ENCODE measurements around the gene BRWD1. TPM values are rescaled to one million over a fixed set of nuclear protein-coding genes. Genes with fewer than 3 reads are reported as not detected.
A peak's percentile ranks its signal among the peaks of the same experiment; 100 is the strongest.

The BRWD1 gene
- total RNA-seq, 3 donors from 2014 or later: 65.4 to 128 (median 105) TPM

GRCh38 chr21:39349211-39350093, 36.0 kb upstream of the BRWD1 start:
- intact Hi-C loops (cut with DNase I; ENCODE audit: low total_unique reads): no loop called here
- H3K27ac ChIP-seq: peak overlapping the region; percentile 95 to 100
- TF ChIP-seq POLR2AphosphoS5 (IDR thresholded peaks at IDR 0.05): peak; percentile 43 to 53 (median 47)
- no peak for TF ChIP-seq CTCF (IDR thresholded peaks at IDR 0.05)

GRCh38 chr21:39348355-39349210, 35.2 kb upstream of the BRWD1 start, which contains the start of gene HMGN1:
TSS of gene HMGN1 (minus strand) at chr21:39349088. CDS start at chr21:39348917, 171 bp downstream.
- intact Hi-C loops (cut with DNase I; ENCODE audit: low total_unique reads): no loop called here
- Histone ChIP-seq H3K4me3 (peak within 1 kb of the TSS; percentile 78 to 88 (median 79)), H3K27me3 (no peaks in the 10 kb centered on the region), H3K9me3 (no peaks in the 10 kb centered on the region), H3K4me1 (peaks cover 0 to 7% of the 10 kb centered on the region in 2 donors), H3K36me3 (no peaks in the 10 kb centered on the region), H3K27ac (peak within 1 kb of the TSS; percentile 95 to 100)
- peak in 1 of 3 donors; percentile 9 for TF ChIP-seq CTCF (IDR thresholded peaks at IDR 0.05)
- no peak for TF ChIP-seq POLR2A (IDR thresholded peaks at IDR 0.05)
- peak; percentile 7 to 77 (median 37) for TF ChIP-seq POLR2AphosphoS5 (IDR thresholded peaks at IDR 0.05)
- peak; percentile 85 to 87 for DNase-seq (ENCODE audit: low spot score in 2 of 2)

More at GRCh38 chr21:39349211-39350093, 36.0 kb upstream of the BRWD1 start:
- peak; percentile 97 for DNase-seq (ENCODE audit: low spot score in 2 of 2)
- Histone ChIP-seq H3K27me3 (no peaks in the 10 kb centered on the region), H3K4me1 (peaks cover 0 to 7% of the 10 kb centered on the region in 2 donors), H3K36me3 (no peaks in the 10 kb centered on the region), H3K9me3 (no peaks in the 10 kb centered on the region), H3K4me3 (peak overlapping the region; percentile 78 to 88 (median 79))

GRCh38 chr21:39348040-39348354, 34.6 kb upstream of the BRWD1 start:
- Histone ChIP-seq H3K27me3 (no peaks in the 10 kb centered on the region), H3K27ac (peak overlapping the region; percentile 95 to 100), H3K4me1 (peaks cover 0 to 7% of the 10 kb centered on the region in 2 donors), H3K9me3 (no peaks in the 10 kb centered on the region), H3K4me3 (peak overlapping the region; percentile 78 to 88 (median 79)), H3K36me3 (no peaks in the 10 kb centered on the region)
- TF ChIP-seq POLR2A (IDR thresholded peaks at IDR 0.05) (no peak), CTCF (IDR thresholded peaks at IDR 0.05) (no peak), POLR2AphosphoS5 (IDR thresholded peaks at IDR 0.05) (peak in 1 of 3 donors; percentile 33)
- intact Hi-C loops (cut with DNase I; ENCODE audit: low total_unique reads): no loop called here
- no peak for DNase-seq (ENCODE audit: low spot score in 2 of 2)

GRCh38 chr21:39347537-39347936, 34.1 kb upstream of the BRWD1 start:
- H3K4me1 ChIP-seq: peaks cover 0 to 7% of the 10 kb centered on the region in 2 donors
- no peaks in the 10 kb centered on the region for H3K9me3 ChIP-seq
- intact Hi-C loops (cut with DNase I; ENCODE audit: low total_unique reads): no loop called here
- H3K27ac ChIP-seq: peak overlapping the region in 1 of 2 donors; percentile 95
- no peaks in the 10 kb centered on the region for H3K36me3 ChIP-seq
- no peak for DNase-seq (ENCODE audit: low spot score in 2 of 2)
- no peak for TF ChIP-seq CTCF (IDR thresholded peaks at IDR 0.05)
- TF ChIP-seq POLR2A (IDR thresholded peaks at IDR 0.05): no peak
- no peak for TF ChIP-seq POLR2AphosphoS5 (IDR thresholded peaks at IDR 0.05)
- no peaks in the 10 kb centered on the region for H3K27me3 ChIP-seq
- H3K4me3 ChIP-seq: peak overlapping the region; percentile 78 to 88 (median 79)
